Stimulated activated CD4-positive, alpha-beta T cell treated with anti-CD3 and anti-CD28 coated beads, Interleukin-2, amount 100 ng/mL, for 4 hours (primary cell): Measurements from ENCODE around the gene ZFP1.

Experiments
- DNase-seq: peaks from one replicate; pipeline ENCODE4 v3.0.0-alpha.2; 2020; ENCODE audit warnings: low read depth

ZFP1 gene

GRCh38 chr16:75148311-75149195 is at the start of gene ZFP1:
Gene ZFP1 (plus strand): TSS chr16:75148524. CDS start chr16:75152952, 4,428 bp downstream.
- DNase-seq: peak; percentile 92

GRCh38 chr16:75099075-75099667 is 49.2 kb upstream of the ZFP1 start:
- DNase-seq: no peak

- DNase-seq: no peak
These were observed 48.4 kb upstream of the ZFP1 start for GRCh38 chr16:75099738-75100602.

- no peak for DNase-seq
These were observed 47.7 kb upstream of the ZFP1 start for GRCh38 chr16:75100603-75100990.

- no peak for DNase-seq
These were observed 46.7 kb upstream of the ZFP1 start for GRCh38 chr16:75101635-75102034.

GRCh38 chr16:75102595-75102994 is 45.7 kb upstream of the ZFP1 start:
- DNase-seq: no peak

GRCh38 chr16:75103994-75104393 is 44.3 kb upstream of the ZFP1 start:
- DNase-seq: no peak

GRCh38 chr16:75104836-75105235 is 43.5 kb upstream of the ZFP1 start:
- no peak for DNase-seq

- no peak for DNase-seq
These were observed 42.8 kb upstream of the ZFP1 start for GRCh38 chr16:75105306-75106061.

GRCh38 chr16:75106351-75107274 is 41.7 kb upstream of the ZFP1 start:
- no peak for DNase-seq

- no peak for DNase-seq
These were observed 40.8 kb upstream of the ZFP1 start for GRCh38 chr16:75107505-75107904.

- DNase-seq: peak; percentile 65
These were observed 39.3 kb upstream of the ZFP1 start for GRCh38 chr16:75108792-75109731.

GRCh38 chr16:75109732-75110243 is 38.5 kb upstream of the ZFP1 start:
- no peak for DNase-seq

- peak; percentile 67 for DNase-seq
These were observed 37.4 kb upstream of the ZFP1 start for GRCh38 chr16:75110637-75111513.

- DNase-seq: no peak
These were observed 36.8 kb upstream of the ZFP1 start for GRCh38 chr16:75111514-75111940.

- no peak for DNase-seq
These were observed 36.2 kb upstream of the ZFP1 start for GRCh38 chr16:75111961-75112733.

- DNase-seq: no peak
These were observed 35.4 kb upstream of the ZFP1 start for GRCh38 chr16:75112734-75113491.
